ENCODE data around the gene CDK19.

GRCh38 chr6:110660066-110660655 lies 155.1 kb downstream of the CDK19 start:
- TF ChIP-seq, protein P1, sequence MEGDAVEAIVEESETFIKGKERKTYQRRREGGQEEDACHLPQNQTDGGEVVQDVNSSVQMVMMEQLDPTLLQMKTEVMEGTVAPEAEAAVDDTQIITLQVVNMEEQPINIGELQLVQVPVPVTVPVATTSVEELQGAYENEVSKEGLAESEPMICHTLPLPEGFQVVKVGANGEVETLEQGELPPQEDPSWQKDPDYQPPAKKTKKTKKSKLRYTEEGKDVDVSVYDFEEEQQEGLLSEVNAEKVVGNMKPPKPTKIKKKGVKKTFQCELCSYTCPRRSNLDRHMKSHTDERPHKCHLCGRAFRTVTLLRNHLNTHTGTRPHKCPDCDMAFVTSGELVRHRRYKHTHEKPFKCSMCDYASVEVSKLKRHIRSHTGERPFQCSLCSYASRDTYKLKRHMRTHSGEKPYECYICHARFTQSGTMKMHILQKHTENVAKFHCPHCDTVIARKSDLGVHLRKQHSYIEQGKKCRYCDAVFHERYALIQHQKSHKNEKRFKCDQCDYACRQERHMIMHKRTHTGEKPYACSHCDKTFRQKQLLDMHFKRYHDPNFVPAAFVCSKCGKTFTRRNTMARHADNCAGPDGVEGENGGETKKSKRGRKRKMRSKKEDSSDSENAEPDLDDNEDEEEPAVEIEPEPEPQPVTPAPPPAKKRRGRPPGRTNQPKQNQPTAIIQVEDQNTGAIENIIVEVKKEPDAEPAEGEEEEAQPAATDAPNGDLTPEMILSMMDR (IDR thresholded peaks at IDR 0.05) = no peak
- no peak for TF ChIP-seq POLR2A (IDR thresholded peaks at IDR 0.05)
